Mucosa of stomach (tissue), 1 donor: ENCODE measurements around the gene FAT1.

Experiments
- H3K27me3 ChIP-seq: one replicate; pipeline ENCODE4 v1.7.0; 2013; ENCODE audit warnings: mild to moderate bottlenecking, low read length; ENCODE audit not compliant: control insufficient read depth, insufficient read depth
- H3K36me3 ChIP-seq: one replicate; pipeline ENCODE4 v1.7.0; 2013; ENCODE audit warnings: low read length; ENCODE audit not compliant: control insufficient read depth, insufficient read depth
- H3K4me1 ChIP-seq: one replicate; pipeline ENCODE4 v1.7.0; 2013; ENCODE audit warnings: mild to moderate bottlenecking, low read length; ENCODE audit not compliant: control insufficient read depth, insufficient read depth
- H3K4me3 ChIP-seq: one replicate; pipeline ENCODE4 v1.7.0; 2013; ENCODE audit warnings: low read length
- H3K9ac ChIP-seq: one replicate; pipeline ENCODE4 v1.7.0; 2013; ENCODE audit warnings: mild to moderate bottlenecking, low read length, moderate library complexity
- H3K9me3 ChIP-seq: one replicate; pipeline ENCODE4 v1.7.0; 2013; ENCODE audit warnings: mild to moderate bottlenecking, low read length, moderate library complexity; ENCODE audit not compliant: control insufficient read depth
- donor health status: Pancreatic carcinoma.

FAT1 gene

GRCh38 chr4:186607490-186607889 is 116.2 kb downstream of the FAT1 start:
- Histone ChIP-seq H3K36me3 (peaks cover 8% of the 10 kb centered on the region), H3K27me3 (no peaks in the 10 kb centered on the region), H3K9me3 (no peaks in the 10 kb centered on the region), H3K4me1 (no peaks in the 10 kb centered on the region), H3K9ac (no peak overlapping the region), H3K4me3 (no peak overlapping the region)

- no peak overlapping the region for H3K4me3 ChIP-seq
- H3K4me1 ChIP-seq = no peaks in the 10 kb centered on the region
- H3K36me3 ChIP-seq = peaks cover 8% of the 10 kb centered on the region
- no peak overlapping the region for H3K9ac ChIP-seq
- H3K9me3 ChIP-seq = no peaks in the 10 kb centered on the region
- no peaks in the 10 kb centered on the region for H3K27me3 ChIP-seq
Observed at GRCh38 chr4:186606591-186606992, 117.1 kb downstream of the FAT1 start.

GRCh38 chr4:186605261-186605865 is 118.3 kb downstream of the FAT1 start:
- H3K4me1 ChIP-seq = no peaks in the 10 kb centered on the region
- H3K4me3 ChIP-seq = no peak overlapping the region
- H3K36me3 ChIP-seq = peaks cover 8% of the 10 kb centered on the region
- no peak overlapping the region for H3K9ac ChIP-seq
- no peaks in the 10 kb centered on the region for H3K9me3 ChIP-seq
- no peaks in the 10 kb centered on the region for H3K27me3 ChIP-seq

- H3K9ac ChIP-seq = no peak overlapping the region
- no peaks in the 10 kb centered on the region for H3K9me3 ChIP-seq
- no peaks in the 10 kb centered on the region for H3K4me1 ChIP-seq
- H3K36me3 ChIP-seq = peaks cover 8% of the 10 kb centered on the region
- H3K27me3 ChIP-seq = no peaks in the 10 kb centered on the region
- H3K4me3 ChIP-seq = no peak overlapping the region
Observed at GRCh38 chr4:186604124-186604807, 119.4 kb downstream of the FAT1 start.

GRCh38 chr4:186602978-186603377 is 120.7 kb downstream of the FAT1 start:
- no peak overlapping the region for H3K4me3 ChIP-seq
- H3K9me3 ChIP-seq = no peaks in the 10 kb centered on the region
- no peak overlapping the region for H3K9ac ChIP-seq
- H3K27me3 ChIP-seq = no peaks in the 10 kb centered on the region
- H3K4me1 ChIP-seq = no peaks in the 10 kb centered on the region
- H3K36me3 ChIP-seq = peaks cover 7% of the 10 kb centered on the region

GRCh38 chr4:186599483-186599882 is 124.2 kb downstream of the FAT1 start:
- peaks cover 15% of the 10 kb centered on the region for H3K36me3 ChIP-seq

GRCh38 chr4:186598686-186599085 is 125.0 kb downstream of the FAT1 start:
- H3K9me3 ChIP-seq = no peaks in the 10 kb centered on the region
- H3K9ac ChIP-seq = no peak overlapping the region
- peaks cover under 1% of the 10 kb centered on the region for H3K4me1 ChIP-seq
- peaks cover 15% of the 10 kb centered on the region for H3K36me3 ChIP-seq
- H3K4me3 ChIP-seq = no peak overlapping the region
- no peaks in the 10 kb centered on the region for H3K27me3 ChIP-seq

More at GRCh38 chr4:186599483-186599882, 124.2 kb downstream of the FAT1 start:
- Histone ChIP-seq H3K9ac (no peak overlapping the region), H3K9me3 (no peaks in the 10 kb centered on the region), H3K4me1 (no peaks in the 10 kb centered on the region), H3K4me3 (no peak overlapping the region), H3K27me3 (no peaks in the 10 kb centered on the region)

- Histone ChIP-seq H3K27me3 (no peaks in the 10 kb centered on the region), H3K4me1 (peaks cover 4% of the 10 kb centered on the region), H3K9ac (no peak overlapping the region), H3K36me3 (peaks cover 15% of the 10 kb centered on the region), H3K4me3 (no peak overlapping the region), H3K9me3 (no peaks in the 10 kb centered on the region)
Observed at GRCh38 chr4:186596850-186597390, 126.7 kb downstream of the FAT1 start.

- Histone ChIP-seq H3K4me1 (peaks cover 4% of the 10 kb centered on the region), H3K9ac (no peak overlapping the region), H3K4me3 (no peak overlapping the region), H3K36me3 (peaks cover 15% of the 10 kb centered on the region), H3K9me3 (no peaks in the 10 kb centered on the region), H3K27me3 (no peaks in the 10 kb centered on the region)
Observed at GRCh38 chr4:186596346-186596745, 127.3 kb downstream of the FAT1 start.

- H3K9ac ChIP-seq = no peak overlapping the region
- no peak overlapping the region for H3K4me3 ChIP-seq
- peaks cover 11% of the 10 kb centered on the region for H3K36me3 ChIP-seq
- H3K4me1 ChIP-seq = peaks cover 4% of the 10 kb centered on the region
- H3K27me3 ChIP-seq = no peaks in the 10 kb centered on the region
- H3K9me3 ChIP-seq = no peaks in the 10 kb centered on the region
Observed at GRCh38 chr4:186593587-186593973, 130.1 kb downstream of the FAT1 start.

GRCh38 chr4:186592966-186593586 is 130.6 kb downstream of the FAT1 start:
- H3K9me3 ChIP-seq = no peaks in the 10 kb centered on the region
- no peaks in the 10 kb centered on the region for H3K27me3 ChIP-seq
- H3K4me3 ChIP-seq = no peak overlapping the region
- H3K4me1 ChIP-seq = peaks cover 4% of the 10 kb centered on the region
- H3K36me3 ChIP-seq = peaks cover 15% of the 10 kb centered on the region
- no peak overlapping the region for H3K9ac ChIP-seq

GRCh38 chr4:186592445-186592844 is 131.2 kb downstream of the FAT1 start:
- no peak overlapping the region for H3K4me3 ChIP-seq
- H3K4me1 ChIP-seq = peaks cover 4% of the 10 kb centered on the region

More at GRCh38 chr4:186592445-186592844, 131.2 kb downstream of the FAT1 start:
- Histone ChIP-seq H3K36me3 (peaks cover 15% of the 10 kb centered on the region), H3K9ac (no peak overlapping the region), H3K9me3 (no peaks in the 10 kb centered on the region), H3K27me3 (no peaks in the 10 kb centered on the region)
